GM12878 (cell line): ENCODE measurements around the gene TRRAP. TPM values are rescaled to one million over a fixed set of nuclear protein-coding genes. Genes with fewer than 3 reads are reported as not detected.

Source experiments
- ATAC-seq: fragments of 200-7000 bp; cut with Tn5 transposase; 3 replicates; pipeline ENCODE4 v1.9.1; 2020; ENCODE audit warnings: mild to moderate bottlenecking, moderate library complexity
- BruUV-seq: library from RNA; stranded (reverse); fragments of 400-500 nt; replicated peaks from 2 replicates; lab custom pipeline; 2021; lab: Mats Ljungman, UMichigan
- CTCF ChIA-PET: fragments of 300-600 bp; sonication (Branson Sonifier 250); formaldehyde crosslinking; extraction: SDS; loops from one replicate; lab custom pipeline; 2021; ENCODE audit warnings: inconsistent platforms; lab: Yijun Ruan, JAX
- POLR2A ChIA-PET: fragments of 350-600 bp; formaldehyde crosslinking; extraction: SDS; loops from one replicate; lab custom pipeline; 2021; ENCODE audit warnings: inconsistent platforms; lab: Charles Lee
- RAD21 ChIA-PET: fragments of 300-600 bp; sonication (Branson Sonifier 250); formaldehyde crosslinking; loops from one replicate; lab custom pipeline; 2023; ENCODE audit warnings: antibody characterized with exemption; ENCODE audit not compliant: unreplicated experiment; lab: Charles Lee
- SMC1A ChIA-PET: fragments of 300-600 bp; sonication (Branson Sonifier 250); formaldehyde crosslinking; loops from one replicate; lab custom pipeline; 2023; ENCODE audit not compliant: unreplicated experiment, uncharacterized antibody; lab: Charles Lee
- DNase-seq: peaks from one replicate; pipeline ENCODE4 v3.0.0-alpha.2; 2011; ENCODE audit warnings: low read depth, low spot score
- FAIRE-seq: peaks from 3 replicates; lab custom pipeline; 2011; peaks lifted over from hg19 to GRCh38; lab: Jason Lieb, UNC
- H2AFZ ChIP-seq: 2 replicates; pipeline ENCODE4 v1.6.0; 2011; ENCODE audit warnings: low read depth, low read length, control low read depth; ENCODE audit not compliant: control insufficient read depth
- H3K27ac ChIP-seq: 2 replicates; pipeline ENCODE4 v1.5.1; 2011; ENCODE audit warnings: control low read depth; ENCODE audit not compliant: control insufficient read depth, insufficient read depth
- H3K27me3 ChIP-seq, 2 experiments: replicated peaks in 1 of 2; 2 replicates each; pipeline versions ENCODE4 v1.6.0 to v1.6.1; 2011; ENCODE audit warnings: low read length in 1 of 2; ENCODE audit not compliant: control insufficient read depth in 2 of 2, insufficient read depth in 2 of 2
- H3K36me3 ChIP-seq, 2 experiments: 2 replicates each; pipeline ENCODE4 v1.5.1; 2011; ENCODE audit warnings: low read length in 1 of 2; ENCODE audit not compliant: control insufficient read depth in 2 of 2, insufficient read depth in 2 of 2
- H3K4me1 ChIP-seq: 2 replicates; pipeline ENCODE4 v1.6.1; 2011; ENCODE audit warnings: mild to moderate bottlenecking, low read length, moderate library complexity, mixed read lengths; ENCODE audit not compliant: control insufficient read depth, insufficient read depth
- H3K4me2 ChIP-seq: 2 replicates; pipeline ENCODE4 v1.6.0; 2011; ENCODE audit warnings: control low read depth; ENCODE audit not compliant: control insufficient read depth, insufficient read depth
- H3K4me3 ChIP-seq: fragments of 200-600 bp; sonication (generic); 2 replicates; pipeline ENCODE4 v1.5.1; 2016
- H3K79me2 ChIP-seq: 2 replicates; pipeline ENCODE4 v1.6.0; 2011; ENCODE audit warnings: low read length; ENCODE audit not compliant: control insufficient read depth, insufficient read depth
- H3K9ac ChIP-seq: 2 replicates; pipeline ENCODE4 v1.8.0; 2011; ENCODE audit warnings: low read length, control low read depth, mixed read lengths; ENCODE audit not compliant: control insufficient read depth, insufficient read depth
- H3K9me3 ChIP-seq: replicated peaks from 3 replicates; pipeline ENCODE4 v1.5.1; 2011; ENCODE audit warnings: mild to moderate bottlenecking, low read length; ENCODE audit not compliant: control insufficient read depth, insufficient read depth
- H4K20me1 ChIP-seq: 2 replicates; pipeline ENCODE4 v1.6.0; 2011; ENCODE audit not compliant: control insufficient read depth, insufficient read depth
- BRCA1 ChIP-seq: IDR thresholded peaks from 2 replicates; pipeline ENCODE4 v1.6.1; 2011; ENCODE audit warnings: low read depth, low read length, improper control_type of control experiment
- CEBPZ ChIP-seq: fragments of 150-350 bp; IDR thresholded peaks from 2 replicates; pipeline ENCODE4 v1.6.1; 2016; ENCODE audit warnings: low read depth, low read length
- FOS ChIP-seq: IDR thresholded peaks from 3 replicates; pipeline ENCODE4 v1.6.1; 2011; ENCODE audit warnings: borderline replicate concordance; ENCODE audit not compliant: insufficient read length; ENCODE audit errors: extremely low read depth
- FOXM1 ChIP-seq: IDR thresholded peaks from 2 replicates; pipeline ENCODE4 v1.6.1; 2012; ENCODE audit warnings: low read depth, mild to moderate bottlenecking, inconsistent platforms, low read length, moderate library complexity
- GATAD2B ChIP-seq: fragments of 450-650 bp; conservative IDR thresholded peaks from 2 replicates; pipeline ENCODE4 v1.6.1; 2017; ENCODE audit warnings: low read depth, mild to moderate bottlenecking, moderate library complexity
- KDM1A ChIP-seq: fragments of 200-600 bp; sonication (generic); IDR thresholded peaks from 2 replicates; pipeline ENCODE4 v1.6.1; 2016; ENCODE audit warnings: borderline replicate concordance
- MEF2A ChIP-seq: IDR thresholded peaks from 2 replicates; pipeline ENCODE4 v1.6.1; 2011; ENCODE audit warnings: low read depth, mild to moderate bottlenecking, low read length, moderate library complexity; ENCODE audit not compliant: insufficient read depth
- NFYB ChIP-seq: IDR thresholded peaks from 2 replicates; pipeline ENCODE4 v1.6.1; 2011; ENCODE audit warnings: low read depth, mild to moderate bottlenecking, low read length, improper control_type of control experiment, moderate library complexity; ENCODE audit not compliant: insufficient read depth
- POLR2AphosphoS2 ChIP-seq: IDR thresholded peaks from 2 replicates; pipeline ENCODE4 v1.6.1; 2011; ENCODE audit warnings: low read depth, mild to moderate bottlenecking, low read length, improper control_type of control experiment, moderate library complexity
- POU2F2 ChIP-seq: IDR thresholded peaks from 3 replicates; pipeline ENCODE4 v1.6.1; 2011; ENCODE audit warnings: low read depth, mild to moderate bottlenecking, low read length, borderline replicate concordance
- RAD51 ChIP-seq: fragments of 450-650 bp; IDR thresholded peaks from 2 replicates; pipeline ENCODE4 v1.6.1; 2016; ENCODE audit warnings: moderate library complexity, mild to moderate bottlenecking, inconsistent platforms
- SP1 ChIP-seq: IDR thresholded peaks from one replicate; pipeline ENCODE4 v1.6.1; 2011; ENCODE audit warnings: low read depth, low read length
- SREBF2 ChIP-seq: IDR thresholded peaks from 2 replicates; pipeline ENCODE4 v1.6.1; 2012; ENCODE audit warnings: mild to moderate bottlenecking, low read length
- USF1 ChIP-seq: IDR thresholded peaks from 2 replicates; pipeline ENCODE4 v1.6.1; 2011; ENCODE audit warnings: borderline replicate concordance, low read depth, mild to moderate bottlenecking, moderate library complexity, mixed read lengths, low read length; ENCODE audit not compliant: insufficient read depth; ENCODE audit errors: extremely low read length
- YY1 ChIP-seq: IDR thresholded peaks from 2 replicates; pipeline ENCODE4 v1.6.1; 2011; ENCODE audit warnings: low read depth, mild to moderate bottlenecking, low read length
- WGBS: methylation state at CpG from one replicate; pipeline ENCODE4 v1.1.6; 2016; ENCODE audit warnings: low lambda C conversion rate; ENCODE audit not compliant: insufficient replicate concordance, insufficient coverage; ENCODE audit errors: missing lambda C conversion rate; 5-methylcytosine and 5-hydroxymethylcytosine counted together
- in situ Hi-C: fragments of 300-500 bp; cut with MboI; formaldehyde crosslinking; loops from 9 replicates; pipeline ENCODE4 v1.14.3; 2018; ENCODE audit warnings: mixed read lengths
- intact Hi-C: fragments of 100-400 bp; cut with micrococcal nuclease; formaldehyde crosslinking; loops from one replicate; pipeline ENCODE4 v1.14.2; 2022; ENCODE audit not compliant: unreplicated experiment
- polyA plus RNA-seq, 11 experiments: library from polyadenylated mRNA; depleted of rRNA in 4 of 11; unstranded in 6 of 11; stranded (reverse) in 5 of 11; fragments of >200 nt; fragmentation: Nextera tagmentation in 4 of 11; fragmentation: Illumina TruSeq in 1 of 11; extraction: Ambion mirVana in 4 of 11; extraction: Trizol in 1 of 11; gene quantifications; 1 replicate in 1 of 11; 2 replicates in 10 of 11; pipeline versions ENCODE4 v1.2.1 to v1.2.3, GENCODE V29; 2011 to 2016; ENCODE audit warnings: inconsistent platforms in 2 of 11, missing spikeins in 2 of 11, low read depth in 1 of 11
- total RNA-seq, 4 experiments: library from RNA; depleted of rRNA in 3 of 4; stranded (reverse); fragments of >200 nt in 3 of 4; fragmentation: Illumina TruSeq in 1 of 4; extraction: Trizol in 1 of 4; gene quantifications; 2 replicates each; pipeline versions ENCODE4 v1.2.1 to v1.2.3, GENCODE V29; 2013 to 2021

TRRAP gene
- total and polyA plus RNA-seq, 10 of the 15 experiments (the other 5 are each of a cell fraction or from before 2014, with no cell fraction given): 1.1 to 39.3 (median 8.5) TPM

- FAIRE-seq: no peak
- no peak overlapping the region for H2AFZ ChIP-seq
- no peak overlapping the region for H3K9ac ChIP-seq
- no TSS peak for BruUV-seq
- H3K9me3 ChIP-seq: no peaks in the 10 kb centered on the region
- H3K4me1 ChIP-seq: no peaks in the 10 kb centered on the region
- no peak overlapping the region for H3K4me3 ChIP-seq
- WGBS: 32% methylated on average over 3 of the region's 3 CpGs
- no peaks in the 10 kb centered on the region for H4K20me1 ChIP-seq
- no peaks in the 10 kb centered on the region for H3K36me3 ChIP-seq
- in situ Hi-C loops: no loop called here
- H3K27me3 ChIP-seq: peaks cover 0 to 2% of the 10 kb centered on the region in 2 experiments; a peak in 1 of 4 replicates
- no peaks in the 10 kb centered on the region for H3K79me2 ChIP-seq
- ChIA-PET POLR2A (no interaction called here), RAD21 (no interaction called here), SMC1A (no interaction called here), CTCF (interaction anchor here (0.7 to 0.8 kb wide), 2 partner anchors 12 to 17 kb away, joined by 3 to 4 read pairs; no protein-coding TSS in a partner anchor)
- TF ChIP-seq KDM1A (no peak), RAD51 (no peak), YY1 (peak; percentile 51; the same call in 1 of the 2 replicates), SREBF2 (no peak), USF1 (no peak)
- no peak for ATAC-seq
- H3K4me2 ChIP-seq: no peak overlapping the region
- H3K27ac ChIP-seq: no peak overlapping the region
- intact Hi-C loops: no loop called here
- DNase-seq: no peak
Measured at GRCh38 chr7:98848918-98849317, 29.4 kb upstream of the TRRAP start.

- H3K4me1 ChIP-seq: no peaks in the 10 kb centered on the region
- intact Hi-C loops (no loop called here), in situ Hi-C loops (no loop called here)
- H3K79me2 ChIP-seq: no peaks in the 10 kb centered on the region
- no peaks in the 10 kb centered on the region; a peak in 1 of 4 replicates for H3K27me3 ChIP-seq
- H3K9ac ChIP-seq: no peak overlapping the region
- SMC1A ChIA-PET: no interaction called here
- FAIRE-seq (no peak), DNase-seq (no peak), ATAC-seq (no peak)
- POLR2A ChIA-PET: no interaction called here
- no peak overlapping the region for H3K4me2 ChIP-seq
- 45% methylated on average over 4 of the region's 4 CpGs for WGBS
- H2AFZ ChIP-seq: no peak overlapping the region
- H3K9me3 ChIP-seq: no peaks in the 10 kb centered on the region
- CTCF ChIA-PET: no interaction called here
- no TSS peak for BruUV-seq
- no peaks in the 10 kb centered on the region for H4K20me1 ChIP-seq
- no peak overlapping the region for H3K27ac ChIP-seq
- H3K36me3 ChIP-seq: no peaks in the 10 kb centered on the region
- RAD21 ChIA-PET: no interaction called here
- no peak overlapping the region for H3K4me3 ChIP-seq
- TF ChIP-seq BRCA1 (no peak), MEF2A (no peak), CEBPZ (no peak), GATAD2B (no peak), FOS (no peak), POLR2AphosphoS2 (no peak), POU2F2 (no peak), NFYB (no peak), RAD51 (no peak), SP1 (no peak), FOXM1 (no peak)
Measured at GRCh38 chr7:98852826-98853225, 25.5 kb upstream of the TRRAP start.
